HEK293T (cell line): ENCODE measurements around the gene COPS7A.

Experiments
- CTCF ChIA-PET: fragments of 350-600 bp; formaldehyde crosslinking; extraction: SDS; loops from one replicate; lab custom pipeline; 2021; ENCODE audit warnings: antibody characterized with exemption, inconsistent platforms; lab: Yijun Ruan, JAX
- POLR2A ChIA-PET: fragments of 350-600 bp; formaldehyde crosslinking; extraction: SDS; loops from one replicate; lab custom pipeline; 2020; ENCODE audit warnings: antibody characterized with exemption, inconsistent platforms; lab: Yijun Ruan, JAX
- DNase-seq: peaks from one replicate; pipeline ENCODE4 v3.0.0; 2012; ENCODE audit warnings: mixed read lengths; ENCODE audit errors: extremely low spot score
- ARNT ChIP-seq: fragments of 450-650 bp; IDR thresholded peaks from 2 replicates; pipeline ENCODE4 v1.6.1; 2017; ENCODE audit warnings: mild to moderate bottlenecking
- BHLHE40 ChIP-seq: fragments of 450-650 bp; IDR thresholded peaks from 2 replicates; pipeline ENCODE4 v1.6.1; 2016; ENCODE audit warnings: mild to moderate bottlenecking, moderate library complexity, borderline replicate concordance
- CTBP1 ChIP-seq: fragments of 450-650 bp; IDR thresholded peaks from 2 replicates; pipeline ENCODE4 v1.6.1; 2016; ENCODE audit warnings: borderline replicate concordance
- ELF4 ChIP-seq: fragments of 450-650 bp; IDR thresholded peaks from 2 replicates; pipeline ENCODE4 v1.6.1; 2017; ENCODE audit warnings: antibody characterized with exemption
- FOXA1 ChIP-seq: fragments of 450-650 bp; IDR thresholded peaks from 2 replicates; pipeline ENCODE4 v1.6.1; 2016; ENCODE audit warnings: mild to moderate bottlenecking
- FOXK2 ChIP-seq: fragments of 450-650 bp; IDR thresholded peaks from 2 replicates; pipeline ENCODE4 v1.6.1; 2016; ENCODE audit warnings: mild to moderate bottlenecking
- FOXM1 ChIP-seq: fragments of 450-650 bp; IDR thresholded peaks from 2 replicates; pipeline ENCODE4 v1.6.1; 2017; ENCODE audit warnings: mild to moderate bottlenecking, borderline replicate concordance
- HDGF ChIP-seq: fragments of 450-650 bp; IDR thresholded peaks from 2 replicates; pipeline ENCODE4 v1.6.1; 2017; ENCODE audit warnings: antibody characterized with exemption, borderline replicate concordance
- L3MBTL2 ChIP-seq: fragments of 450-650 bp; conservative IDR thresholded peaks from 2 replicates; pipeline ENCODE4 v1.6.1; 2016; ENCODE audit warnings: mild to moderate bottlenecking
- LEF1 ChIP-seq: fragments of 450-650 bp; IDR thresholded peaks from 2 replicates; pipeline ENCODE4 v1.6.1; 2017; ENCODE audit warnings: mild to moderate bottlenecking, borderline replicate concordance
- NFRKB ChIP-seq: fragments of 450-650 bp; IDR thresholded peaks from 2 replicates; pipeline ENCODE4 v1.6.1; 2016; ENCODE audit warnings: mild to moderate bottlenecking, moderate library complexity
- PKNOX1 ChIP-seq: fragments of 450-650 bp; IDR thresholded peaks from 2 replicates; pipeline ENCODE4 v1.6.1; 2016
- SP1 ChIP-seq: fragments of 450-650 bp; IDR thresholded peaks from 2 replicates; pipeline ENCODE4 v1.6.1; 2017
- SUZ12 ChIP-seq: fragments of 450-650 bp; IDR thresholded peaks from 2 replicates; pipeline ENCODE4 v1.6.1; 2016; ENCODE audit warnings: mild to moderate bottlenecking
- TARDBP ChIP-seq: fragments of 450-650 bp; IDR thresholded peaks from 2 replicates; pipeline ENCODE4 v1.6.1; 2016
- ZNF384 ChIP-seq: fragments of 450-650 bp; IDR thresholded peaks from 2 replicates; pipeline ENCODE4 v1.6.1; 2016

The COPS7A gene

GRCh38 chr12:6695313-6696045 lies 28.4 kb upstream of the COPS7A start:
- no peak for TF ChIP-seq CTBP1
- TF ChIP-seq FOXA1 = no peak
- TF ChIP-seq SP1 = no peak
- no peak for TF ChIP-seq ARNT
- no peak for TF ChIP-seq L3MBTL2
- no peak for TF ChIP-seq BHLHE40
- no peak for TF ChIP-seq FOXK2
- TF ChIP-seq SUZ12 = no peak
- TF ChIP-seq HDGF = no peak
- no peak for TF ChIP-seq NFRKB
- no peak for TF ChIP-seq FOXM1
- TF ChIP-seq ZNF384 = no peak
- no peak for TF ChIP-seq ELF4
- no peak for TF ChIP-seq TARDBP
- TF ChIP-seq PKNOX1 = no peak
- CTCF ChIA-PET = no interaction called here
- DNase-seq = no peak
- POLR2A ChIA-PET = interaction anchor here (0.6 to 5.5 kb wide), 3 partner anchors 28 to 156 kb away, joined by 3 to 38 read pairs (median 3); partner anchors contain the start of genes CDCA3 and COPS7A

GRCh38 chr12:6696690-6697583 lies 26.9 kb upstream of the COPS7A start:
- CTCF ChIA-PET = interaction anchor here (2.3 kb wide), 1 partner anchor 7 kb away, joined by 12 read pairs; the partner anchor contains the start of gene ZNF384
- no peak for TF ChIP-seq FOXM1
- TF ChIP-seq CTBP1 = no peak
- TF ChIP-seq L3MBTL2 = no peak
- TF ChIP-seq ELF4 = no peak
- TF ChIP-seq ARNT = no peak
- TF ChIP-seq HDGF = no peak
- no peak for TF ChIP-seq LEF1
- TF ChIP-seq ZNF384 = no peak
- no peak for TF ChIP-seq NFRKB
- TF ChIP-seq TARDBP = no peak
- DNase-seq = no peak
- POLR2A ChIA-PET = interaction anchor here (1.0 kb wide), 1 partner anchor 57 kb away, joined by 3 read pairs; the partner anchor contains the start of gene MLF2

GRCh38 chr12:6697584-6698351 lies 26.1 kb upstream of the COPS7A start:
- ChIA-PET CTCF (interaction anchor here (0.7 to 2.3 kb wide), 2 partner anchors 8 to 62 kb away, joined by 3 to 12 read pairs; partner anchors contain the start of genes LPAR5 and ZNF384), POLR2A (interaction anchor here (1.4 to 2.9 kb wide), 3 partner anchors 9 to 55 kb away, joined by 5 to 37 read pairs (median 7); partner anchors contain the start of genes COPS7A, MLF2 and ZNF384)
- TF ChIP-seq HDGF (no peak), SUZ12 (no peak), FOXM1 (no peak), L3MBTL2 (no peak), ARNT (no peak), TARDBP (no peak), ZNF384 (no peak), CTBP1 (no peak), SP1 (no peak), BHLHE40 (no peak)
- peak; percentile 65 for DNase-seq

- ChIA-PET CTCF (interaction anchor here (0.6 to 2.3 kb wide), 4 partner anchors 9 to 137 kb away, joined by 3 to 12 read pairs (median 3); partner anchors contain the start of genes LPAR5 and ZNF384), POLR2A (interaction anchor here (1.0 to 2.9 kb wide), 4 partner anchors 9 to 130 kb away, joined by 3 to 37 read pairs (median 6); partner anchors contain the start of genes COPS7A, MLF2, NOP2 and ZNF384)
- DNase-seq = no peak
- TF ChIP-seq BHLHE40 = no peak
- no peak for TF ChIP-seq FOXK2
- no peak for TF ChIP-seq FOXM1
- no peak for TF ChIP-seq TARDBP
- TF ChIP-seq SUZ12 = no peak
- no peak for TF ChIP-seq ZNF384
- no peak for TF ChIP-seq L3MBTL2
- no peak for TF ChIP-seq ARNT
- no peak for TF ChIP-seq LEF1
- TF ChIP-seq PKNOX1 = no peak
- no peak for TF ChIP-seq HDGF
- TF ChIP-seq FOXA1 = no peak
These were observed 25.3 kb upstream of the COPS7A start for GRCh38 chr12:6698352-6699046.
